ENCODE results near the gene C6orf47. TPM values are rescaled to one million over a fixed set of nuclear protein-coding genes. Genes with fewer than 3 reads are reported as not detected.

C6orf47 gene
- total and polyA plus RNA-seq, 7 donors: 22.2 to 32.6 (median 25.0) TPM

DNA sequence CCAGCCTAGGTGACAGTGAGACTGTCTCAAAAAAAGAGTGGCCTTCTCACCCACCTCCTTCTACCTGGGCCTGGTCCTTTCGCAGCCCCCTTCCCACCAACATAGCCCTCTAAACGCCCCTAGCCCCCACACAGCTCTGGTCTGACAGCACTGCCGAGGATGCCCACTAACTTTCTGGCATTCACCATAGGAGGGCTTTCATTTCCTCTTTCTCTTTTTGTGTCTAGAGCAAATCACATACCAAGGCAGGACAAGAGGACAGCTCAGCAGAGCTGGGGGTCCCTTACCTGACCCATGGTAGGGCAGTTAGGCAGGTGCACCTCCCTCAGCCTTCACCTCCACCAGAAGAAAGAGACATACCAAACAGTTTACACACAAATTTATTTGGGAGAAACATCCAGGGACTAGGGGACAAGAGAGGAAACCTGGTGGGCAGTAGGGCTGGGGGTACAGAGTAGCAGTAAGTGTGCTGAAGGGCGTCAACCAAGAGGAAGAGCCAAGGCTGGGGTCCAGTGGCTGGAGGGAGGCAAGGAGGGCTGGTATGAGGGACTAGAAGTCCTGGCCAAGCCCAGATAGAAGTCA, 15.8 kb upstream of the C6orf47 start:
- no peak for DNase-seq
- WGBS, 2 donors: 76 to 84% methylated on average over 4 of the region's 4 CpGs
- peaks cover 0 to 23% (median 15%) of the 10 kb centered on the region in 4 donors for H3K36me3 ChIP-seq
- H3K9me3 ChIP-seq: no peaks in the 10 kb centered on the region
- H3K4me1 ChIP-seq: peaks cover 0 to 15% (median 9%) of the 10 kb centered on the region in 4 donors
- no peak overlapping the region for H3K4me3 ChIP-seq
- no peak for TF ChIP-seq EP300 (IDR thresholded peaks at IDR 0.05)
- TF ChIP-seq, protein P1, sequence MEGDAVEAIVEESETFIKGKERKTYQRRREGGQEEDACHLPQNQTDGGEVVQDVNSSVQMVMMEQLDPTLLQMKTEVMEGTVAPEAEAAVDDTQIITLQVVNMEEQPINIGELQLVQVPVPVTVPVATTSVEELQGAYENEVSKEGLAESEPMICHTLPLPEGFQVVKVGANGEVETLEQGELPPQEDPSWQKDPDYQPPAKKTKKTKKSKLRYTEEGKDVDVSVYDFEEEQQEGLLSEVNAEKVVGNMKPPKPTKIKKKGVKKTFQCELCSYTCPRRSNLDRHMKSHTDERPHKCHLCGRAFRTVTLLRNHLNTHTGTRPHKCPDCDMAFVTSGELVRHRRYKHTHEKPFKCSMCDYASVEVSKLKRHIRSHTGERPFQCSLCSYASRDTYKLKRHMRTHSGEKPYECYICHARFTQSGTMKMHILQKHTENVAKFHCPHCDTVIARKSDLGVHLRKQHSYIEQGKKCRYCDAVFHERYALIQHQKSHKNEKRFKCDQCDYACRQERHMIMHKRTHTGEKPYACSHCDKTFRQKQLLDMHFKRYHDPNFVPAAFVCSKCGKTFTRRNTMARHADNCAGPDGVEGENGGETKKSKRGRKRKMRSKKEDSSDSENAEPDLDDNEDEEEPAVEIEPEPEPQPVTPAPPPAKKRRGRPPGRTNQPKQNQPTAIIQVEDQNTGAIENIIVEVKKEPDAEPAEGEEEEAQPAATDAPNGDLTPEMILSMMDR (IDR thresholded peaks at IDR 0.05): no peak
- no peak for TF ChIP-seq POLR2A (IDR thresholded peaks at IDR 0.05)
- TF ChIP-seq POLR2AphosphoS5 (IDR thresholded peaks at IDR 0.05): no peak
- intact Hi-C loops (cut with DNase I): no loop called here
- no peaks in the 10 kb centered on the region for H3K27me3 ChIP-seq
- H3K27ac ChIP-seq: no peak overlapping the region

DNA sequence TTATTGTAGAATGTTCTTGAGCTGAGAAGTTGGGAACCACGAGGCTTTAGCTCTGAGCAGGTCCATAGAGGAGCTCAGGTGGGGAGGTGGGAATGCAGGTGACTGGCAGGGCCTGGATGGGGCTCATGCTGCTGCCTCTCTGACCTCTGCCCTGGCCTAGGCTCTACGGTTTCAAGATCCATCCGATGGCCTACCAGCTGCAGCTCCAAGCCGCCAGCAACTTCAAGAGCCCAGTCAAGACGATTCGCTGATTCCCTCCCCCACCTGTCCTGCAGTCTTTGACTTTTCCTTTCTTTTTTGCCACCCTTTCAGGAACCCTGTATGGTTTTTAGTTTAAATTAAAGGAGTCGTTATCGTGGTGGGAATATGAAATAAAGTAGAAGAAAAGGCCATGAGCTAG, 9.1 kb upstream of the C6orf47 start, which contains the start of gene LY6G5B:
Gene LY6G5B (plus strand): TSS at position 301 of the 400 bp plus-strand sequence. CDS start 975 bp downstream, outside the sequence.
- H3K27ac ChIP-seq: no peak within 1 kb of the TSS
- H3K4me3 ChIP-seq: no peak within 1 kb of the TSS
- TF ChIP-seq, protein P1 (IDR thresholded peaks at IDR 0.05): no peak
- no peak for TF ChIP-seq POLR2AphosphoS5 (IDR thresholded peaks at IDR 0.05)
- TF ChIP-seq POLR2A (IDR thresholded peaks at IDR 0.05): no peak
- TF ChIP-seq EP300 (IDR thresholded peaks at IDR 0.05): no peak
- intact Hi-C loops (cut with DNase I): loop anchor here (5.0 to 10.0 kb wide), 2 partner anchors 508 to 1605 kb away; partner anchors contain the start of genes AGPAT1, B3GALT4, RNF5 and RPS18
- no peak for DNase-seq
- WGBS, 2 donors: 80 to 92% methylated on average over 8 of the region's 8 CpGs
- peaks cover 0 to 27% (median 15%) of the 10 kb centered on the region in 4 donors for H3K4me1 ChIP-seq
- no peaks in the 10 kb centered on the region for H3K9me3 ChIP-seq
- H3K27me3 ChIP-seq: no peaks in the 10 kb centered on the region
- peaks cover 38 to 67% (median 59%) of the 10 kb centered on the region in 4 donors for H3K36me3 ChIP-seq

DNA sequence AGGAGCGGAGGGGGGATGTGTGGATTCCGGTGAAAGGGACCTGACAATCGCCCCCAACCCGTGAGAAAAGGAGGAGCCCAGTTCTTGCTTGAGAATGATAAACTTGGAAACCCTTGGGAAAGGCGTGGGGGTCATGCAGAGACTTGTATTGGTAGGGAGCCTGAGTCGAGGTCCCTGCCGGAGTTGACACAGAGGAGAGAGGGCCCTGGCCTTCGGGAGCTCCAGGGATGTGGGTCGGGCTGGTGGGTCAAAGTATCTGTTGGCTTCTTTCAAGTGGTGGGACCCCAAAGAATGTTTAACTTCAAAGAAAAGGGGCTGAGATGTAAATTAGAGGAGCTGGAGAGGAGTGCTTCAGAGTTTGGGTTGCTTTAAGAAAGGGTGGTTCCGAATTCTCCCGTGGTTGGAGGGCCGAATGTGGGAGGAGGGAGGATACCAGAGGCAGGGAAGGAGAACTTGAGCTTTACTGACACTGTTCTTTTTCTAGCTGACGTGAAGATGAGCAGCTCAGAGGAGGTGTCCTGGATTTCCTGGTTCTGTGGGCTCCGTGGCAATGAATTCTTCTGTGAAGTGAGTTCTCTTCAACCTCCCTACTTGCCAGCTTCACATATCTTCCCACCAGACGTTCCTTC, 5.9 kb upstream of the C6orf47 start:
- no peak for DNase-seq
- H3K36me3 ChIP-seq: peaks cover 44 to 56% (median 50%) of the 10 kb centered on the region in 4 donors
- no peak for TF ChIP-seq POLR2A (IDR thresholded peaks at IDR 0.05)
- no peak for TF ChIP-seq EP300 (IDR thresholded peaks at IDR 0.05)
- TF ChIP-seq, protein P1 (IDR thresholded peaks at IDR 0.05): no peak
- TF ChIP-seq POLR2AphosphoS5 (IDR thresholded peaks at IDR 0.05): no peak
- 2 to 4% methylated on average over 15 of the region's 15 CpGs for WGBS, 2 donors
- H3K9me3 ChIP-seq: no peaks in the 10 kb centered on the region
- H3K4me3 ChIP-seq: peak overlapping the region; percentile 81 to 96 (median 88)
- peaks cover 0 to 53% (median 40%) of the 10 kb centered on the region in 4 donors for H3K4me1 ChIP-seq
- intact Hi-C loops (cut with DNase I): loop anchor here (5.0 to 10.0 kb wide), 2 partner anchors 511 to 1608 kb away; partner anchors contain the start of genes AGPAT1, B3GALT4, RNF5 and RPS18
- peak overlapping the region; percentile 95 to 98 (median 98) for H3K27ac ChIP-seq
- no peaks in the 10 kb centered on the region for H3K27me3 ChIP-seq

DNA sequence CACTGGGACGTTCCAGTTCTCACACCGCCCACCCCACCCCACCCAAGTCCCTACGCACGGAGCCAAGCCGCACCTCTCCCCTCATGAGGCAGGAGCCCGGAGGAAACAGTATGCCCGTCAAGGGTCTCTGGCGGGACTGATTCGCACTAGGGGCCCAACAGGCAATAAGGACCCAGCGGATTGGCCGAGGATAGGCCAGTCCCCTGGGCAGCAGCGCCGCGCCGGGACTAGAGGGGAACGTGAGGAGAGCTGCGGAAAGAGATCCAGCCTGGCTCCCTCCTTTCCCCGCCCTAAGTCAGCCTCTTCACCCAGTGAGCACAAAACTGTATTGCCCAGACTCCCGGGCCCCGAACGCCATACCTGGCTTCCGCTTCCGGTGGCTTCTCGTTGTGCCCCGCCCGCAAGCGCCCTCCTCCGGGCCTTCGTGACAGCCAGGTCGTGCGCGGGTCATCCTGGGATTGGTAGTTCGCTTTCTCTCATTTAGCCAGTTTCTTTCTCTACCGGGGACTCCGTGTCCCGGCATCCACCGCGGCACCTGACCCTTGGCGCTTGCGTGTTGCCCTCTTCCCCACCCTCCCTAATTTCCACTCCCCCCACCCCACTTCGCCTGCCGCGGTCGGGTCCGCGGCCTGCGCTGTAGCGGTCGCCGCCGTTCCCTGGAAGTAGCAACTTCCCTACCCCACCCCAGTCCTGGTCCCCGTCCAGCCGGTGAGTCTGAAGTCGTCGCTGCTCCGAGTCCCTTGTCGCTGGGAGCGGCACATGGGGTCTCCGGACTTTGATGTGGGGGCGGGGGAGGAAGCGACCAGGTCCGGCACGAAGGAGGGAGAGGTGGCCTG, 5.1 kb upstream of the C6orf47 start, which contains the start of gene CSNK2B:
Gene CSNK2B (plus strand): TSS at position 580 of the 836 bp plus-strand sequence. CDS start 752 bp downstream, outside the sequence.
- TF ChIP-seq POLR2AphosphoS5 (IDR thresholded peaks at IDR 0.05) (peak; percentile 77 to 92 (median 88)), POLR2A (IDR thresholded peaks at IDR 0.05) (peak; percentile 54 to 84), EP300 (IDR thresholded peaks at IDR 0.05) (no peak)
- TF ChIP-seq, protein P1 (IDR thresholded peaks at IDR 0.05): no peak
- Histone ChIP-seq H3K27ac (peak within 1 kb of the TSS; percentile 95 to 98 (median 98)), H3K36me3 (peaks cover 38 to 49% (median 43%) of the 10 kb centered on the region in 4 donors), H3K4me1 (peaks cover 0 to 60% (median 47%) of the 10 kb centered on the region in 4 donors), H3K27me3 (no peaks in the 10 kb centered on the region), H3K9me3 (no peaks in the 10 kb centered on the region), H3K4me3 (peak within 1 kb of the TSS; percentile 81 to 96 (median 88))
- WGBS, 2 donors: 0 to 1% methylated on average over 63 of the region's 63 CpGs
- intact Hi-C loops (cut with DNase I): loop anchor here (1.0 to 10.0 kb wide), 3 partner anchors 162 to 1609 kb away; partner anchors contain the start of genes AGPAT1, B3GALT4, HSPA1B and RNF5
- DNase-seq: peak; percentile 99

Data from sigmoid colon (tissue), 7 donors.